K562 (cell line): ENCODE results near the gene ZNF362. TPM values are rescaled to one million over a fixed set of nuclear protein-coding genes. Genes with fewer than 3 reads are reported as not detected.

ENCODE experiments used
- GABPB2 ChIP-seq: fragments of 250-450 bp; sonication (Bioruptor Pico); conservative IDR thresholded peaks from 2 replicates; pipeline ENCODE4 v1.5.1; 2021; ENCODE audit warnings: mild to moderate bottlenecking
- HNRNPH1 ChIP-seq: fragments of 200-400 bp; formaldehyde crosslinking; optimal IDR thresholded peaks from 2 replicates; pipeline ENCODE3; 2017; ENCODE audit warnings: low read depth, mild to moderate bottlenecking, low read length, moderate library complexity
- JUN ChIP-seq, 2 experiments: sonication (generic) in 1 of 2; formaldehyde crosslinking in 1 of 2; IDR thresholded peaks; 2 replicates each; pipeline versions ENCODE4 v1.6.1 to v1.8.0; 2012 to 2022; ENCODE audit warnings: borderline replicate concordance in 2 of 2, mild to moderate bottlenecking in 2 of 2, improper control_type of control experiment in 1 of 2, low read depth in 1 of 2, low read length in 1 of 2, missing genetic modification reagents in 1 of 2
- LARP7 ChIP-seq: fragments of 450-650 bp; IDR thresholded peaks from 2 replicates; pipeline ENCODE4 v1.6.1; 2016
- POLR2A ChIP-seq: fragments of 450-650 bp; conservative IDR thresholded peaks from 2 replicates; pipeline ENCODE4 v1.6.1; 2016
- POLR3G ChIP-seq: IDR thresholded peaks from 2 replicates; pipeline ENCODE4 v1.6.1; 2011; ENCODE audit not compliant: insufficient read length, insufficient replicate concordance; ENCODE audit errors: extremely low read depth
- polyA plus RNA-seq, 8 experiments: library from polyadenylated mRNA; depleted of rRNA in 4 of 8; stranded (reverse) in 5 of 8; unstranded in 3 of 8; fragments of >200 nt; fragmentation: Nextera tagmentation in 2 of 8; fragmentation: Illumina TruSeq in 1 of 8; extraction: Ambion mirVana in 2 of 8; extraction: Trizol in 1 of 8; gene quantifications; 2 replicates each; pipeline versions ENCODE4 v1.2.1 to v1.2.3, GENCODE V29; 2011 to 2014; ENCODE audit warnings: inconsistent platforms in 1 of 8, missing spikeins in 1 of 8
- total RNA-seq, 7 experiments: library from RNA; depleted of rRNA in 6 of 7; stranded (reverse); fragments of >200 nt in 6 of 7; fragmentation: Illumina TruSeq in 2 of 7; extraction: Trizol in 2 of 7; gene quantifications; 2 replicates each; pipeline versions ENCODE4 v1.2.1 to v1.2.3, GENCODE V29; 2011 to 2021; ENCODE audit warnings: low replicate concordance in 1 of 7
- TF ChIP-seq, protein P1 (sequence below): sonication (generic); formaldehyde crosslinking; IDR thresholded peaks from 2 replicates; pipeline ENCODE4 v1.8.1; 2023; ENCODE audit warnings: mild to moderate bottlenecking, missing genetic modification reagents
- TF ChIP-seq, protein P2 (sequence below): sonication (generic); formaldehyde crosslinking; IDR thresholded peaks from 2 replicates; pipeline ENCODE4 v1.8.0; 2022; ENCODE audit warnings: mild to moderate bottlenecking, missing genetic modification reagents
- TF ChIP-seq, protein P3 (sequence below), 2 experiments: fragments of 200-800 bp in 1 of 2; sonication (Bioruptor generic) in 1 of 2; sonication (generic) in 1 of 2; formaldehyde crosslinking in 1 of 2; IDR thresholded peaks in 1 of 2; conservative IDR thresholded peaks in 1 of 2; 2 replicates each; pipeline versions ENCODE4 v1.5.0 to v1.6.1; 2016 to 2020; ENCODE audit warnings: missing compliant biosample characterization in 1 of 2, missing genetic modification characterization in 1 of 2, missing genetic modification reagents in 1 of 2
- TF ChIP-seq, protein P4 (sequence below): fragments of 250-450 bp; sonication (Bioruptor Pico); IDR thresholded peaks from 2 replicates; pipeline ENCODE4 v1.9.0; 2021; ENCODE audit warnings: mild to moderate bottlenecking, inconsistent platforms

Gene ZNF362
- total and polyA plus RNA-seq, 9 of the 15 experiments (the other 6 are each of a cell fraction or from before 2014, with no cell fraction given), result 0.01 to 1.1 (median 0.35) TPM; not detected in 1

DNA sequence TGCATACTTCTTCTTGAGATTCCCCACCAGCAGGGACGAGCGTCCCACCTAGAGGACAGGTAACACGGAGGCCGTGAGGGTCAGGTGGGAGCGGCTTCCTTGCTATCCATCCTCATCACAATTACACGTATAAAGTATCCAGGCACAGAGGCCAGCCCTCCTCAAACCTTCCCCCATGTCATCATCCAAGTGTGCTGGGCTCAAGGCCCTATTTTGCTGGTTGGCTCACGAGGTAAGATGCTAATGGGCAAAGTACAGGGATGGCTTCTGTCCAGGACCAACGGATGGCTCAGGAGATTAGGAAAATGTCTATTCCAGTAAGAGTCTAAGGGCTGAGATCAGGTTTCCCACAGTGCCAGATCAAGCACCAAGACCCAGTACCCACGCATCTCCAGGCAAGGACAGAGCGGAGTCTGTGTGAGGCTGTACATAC lies 76.1 kb downstream of the ZNF362 start (continued):
- TF ChIP-seq, protein P1, sequence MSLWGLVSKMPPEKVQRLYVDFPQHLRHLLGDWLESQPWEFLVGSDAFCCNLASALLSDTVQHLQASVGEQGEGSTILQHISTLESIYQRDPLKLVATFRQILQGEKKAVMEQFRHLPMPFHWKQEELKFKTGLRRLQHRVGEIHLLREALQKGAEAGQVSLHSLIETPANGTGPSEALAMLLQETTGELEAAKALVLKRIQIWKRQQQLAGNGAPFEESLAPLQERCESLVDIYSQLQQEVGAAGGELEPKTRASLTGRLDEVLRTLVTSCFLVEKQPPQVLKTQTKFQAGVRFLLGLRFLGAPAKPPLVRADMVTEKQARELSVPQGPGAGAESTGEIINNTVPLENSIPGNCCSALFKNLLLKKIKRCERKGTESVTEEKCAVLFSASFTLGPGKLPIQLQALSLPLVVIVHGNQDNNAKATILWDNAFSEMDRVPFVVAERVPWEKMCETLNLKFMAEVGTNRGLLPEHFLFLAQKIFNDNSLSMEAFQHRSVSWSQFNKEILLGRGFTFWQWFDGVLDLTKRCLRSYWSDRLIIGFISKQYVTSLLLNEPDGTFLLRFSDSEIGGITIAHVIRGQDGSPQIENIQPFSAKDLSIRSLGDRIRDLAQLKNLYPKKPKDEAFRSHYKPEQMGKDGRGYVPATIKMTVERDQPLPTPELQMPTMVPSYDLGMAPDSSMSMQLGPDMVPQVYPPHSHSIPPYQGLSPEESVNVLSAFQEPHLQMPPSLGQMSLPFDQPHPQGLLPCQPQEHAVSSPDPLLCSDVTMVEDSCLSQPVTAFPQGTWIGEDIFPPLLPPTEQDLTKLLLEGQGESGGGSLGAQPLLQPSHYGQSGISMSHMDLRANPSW (CRISPR knock-in tag), result no peak
- TF ChIP-seq GABPB2 (CRISPR knock-in tag) (no peak), JUN (IDR thresholded peaks at IDR 0.05; ENCODE audit: borderline replicate concordance, low read depth, low read length) (no peak), JUN (CRISPR knock-in tag; IDR thresholded peaks at IDR 0.05; ENCODE audit: borderline replicate concordance) (no peak), LARP7 (no peak), POLR2A (no peak), POLR3G (no peak), HNRNPH1 (no peak)
- TF ChIP-seq, protein P2, sequence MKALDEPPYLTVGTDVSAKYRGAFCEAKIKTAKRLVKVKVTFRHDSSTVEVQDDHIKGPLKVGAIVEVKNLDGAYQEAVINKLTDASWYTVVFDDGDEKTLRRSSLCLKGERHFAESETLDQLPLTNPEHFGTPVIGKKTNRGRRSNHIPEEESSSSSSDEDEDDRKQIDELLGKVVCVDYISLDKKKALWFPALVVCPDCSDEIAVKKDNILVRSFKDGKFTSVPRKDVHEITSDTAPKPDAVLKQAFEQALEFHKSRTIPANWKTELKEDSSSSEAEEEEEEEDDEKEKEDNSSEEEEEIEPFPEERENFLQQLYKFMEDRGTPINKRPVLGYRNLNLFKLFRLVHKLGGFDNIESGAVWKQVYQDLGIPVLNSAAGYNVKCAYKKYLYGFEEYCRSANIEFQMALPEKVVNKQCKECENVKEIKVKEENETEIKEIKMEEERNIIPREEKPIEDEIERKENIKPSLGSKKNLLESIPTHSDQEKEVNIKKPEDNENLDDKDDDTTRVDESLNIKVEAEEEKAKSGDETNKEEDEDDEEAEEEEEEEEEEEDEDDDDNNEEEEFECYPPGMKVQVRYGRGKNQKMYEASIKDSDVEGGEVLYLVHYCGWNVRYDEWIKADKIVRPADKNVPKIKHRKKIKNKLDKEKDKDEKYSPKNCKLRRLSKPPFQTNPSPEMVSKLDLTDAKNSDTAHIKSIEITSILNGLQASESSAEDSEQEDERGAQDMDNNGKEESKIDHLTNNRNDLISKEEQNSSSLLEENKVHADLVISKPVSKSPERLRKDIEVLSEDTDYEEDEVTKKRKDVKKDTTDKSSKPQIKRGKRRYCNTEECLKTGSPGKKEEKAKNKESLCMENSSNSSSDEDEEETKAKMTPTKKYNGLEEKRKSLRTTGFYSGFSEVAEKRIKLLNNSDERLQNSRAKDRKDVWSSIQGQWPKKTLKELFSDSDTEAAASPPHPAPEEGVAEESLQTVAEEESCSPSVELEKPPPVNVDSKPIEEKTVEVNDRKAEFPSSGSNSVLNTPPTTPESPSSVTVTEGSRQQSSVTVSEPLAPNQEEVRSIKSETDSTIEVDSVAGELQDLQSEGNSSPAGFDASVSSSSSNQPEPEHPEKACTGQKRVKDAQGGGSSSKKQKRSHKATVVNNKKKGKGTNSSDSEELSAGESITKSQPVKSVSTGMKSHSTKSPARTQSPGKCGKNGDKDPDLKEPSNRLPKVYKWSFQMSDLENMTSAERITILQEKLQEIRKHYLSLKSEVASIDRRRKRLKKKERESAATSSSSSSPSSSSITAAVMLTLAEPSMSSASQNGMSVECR, result no peak
- TF ChIP-seq, protein P3, sequence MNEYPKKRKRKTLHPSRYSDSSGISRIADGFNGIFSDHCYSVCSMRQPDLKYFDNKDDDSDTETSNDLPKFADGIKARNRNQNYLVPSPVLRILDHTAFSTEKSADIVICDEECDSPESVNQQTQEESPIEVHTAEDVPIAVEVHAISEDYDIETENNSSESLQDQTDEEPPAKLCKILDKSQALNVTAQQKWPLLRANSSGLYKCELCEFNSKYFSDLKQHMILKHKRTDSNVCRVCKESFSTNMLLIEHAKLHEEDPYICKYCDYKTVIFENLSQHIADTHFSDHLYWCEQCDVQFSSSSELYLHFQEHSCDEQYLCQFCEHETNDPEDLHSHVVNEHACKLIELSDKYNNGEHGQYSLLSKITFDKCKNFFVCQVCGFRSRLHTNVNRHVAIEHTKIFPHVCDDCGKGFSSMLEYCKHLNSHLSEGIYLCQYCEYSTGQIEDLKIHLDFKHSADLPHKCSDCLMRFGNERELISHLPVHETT (CRISPR knock-in tag; conservative IDR thresholded peaks at IDR 0.05 in 1 of 2, IDR thresholded peaks at IDR 0.05 in 1 of 2), result no peak
- TF ChIP-seq, protein P4, sequence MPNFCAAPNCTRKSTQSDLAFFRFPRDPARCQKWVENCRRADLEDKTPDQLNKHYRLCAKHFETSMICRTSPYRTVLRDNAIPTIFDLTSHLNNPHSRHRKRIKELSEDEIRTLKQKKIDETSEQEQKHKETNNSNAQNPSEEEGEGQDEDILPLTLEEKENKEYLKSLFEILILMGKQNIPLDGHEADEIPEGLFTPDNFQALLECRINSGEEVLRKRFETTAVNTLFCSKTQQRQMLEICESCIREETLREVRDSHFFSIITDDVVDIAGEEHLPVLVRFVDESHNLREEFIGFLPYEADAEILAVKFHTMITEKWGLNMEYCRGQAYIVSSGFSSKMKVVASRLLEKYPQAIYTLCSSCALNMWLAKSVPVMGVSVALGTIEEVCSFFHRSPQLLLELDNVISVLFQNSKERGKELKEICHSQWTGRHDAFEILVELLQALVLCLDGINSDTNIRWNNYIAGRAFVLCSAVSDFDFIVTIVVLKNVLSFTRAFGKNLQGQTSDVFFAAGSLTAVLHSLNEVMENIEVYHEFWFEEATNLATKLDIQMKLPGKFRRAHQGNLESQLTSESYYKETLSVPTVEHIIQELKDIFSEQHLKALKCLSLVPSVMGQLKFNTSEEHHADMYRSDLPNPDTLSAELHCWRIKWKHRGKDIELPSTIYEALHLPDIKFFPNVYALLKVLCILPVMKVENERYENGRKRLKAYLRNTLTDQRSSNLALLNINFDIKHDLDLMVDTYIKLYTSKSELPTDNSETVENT (CRISPR knock-in tag), result no peak
